HepG2 (cell line): ENCODE measurements around the gene LLGL1. TPM values are rescaled to one million over a fixed set of nuclear protein-coding genes. Genes with fewer than 3 reads are reported as not detected.

ENCODE experiments used
- ATAC-seq: fragments of 200-7000 bp; cut with Tn5 transposase; 3 replicates; pipeline ENCODE4 v1.9.1; 2020; ENCODE audit warnings: mild to moderate bottlenecking, moderate library complexity
- BruUV-seq: library from RNA; stranded (reverse); fragments of 400-500 nt; replicated peaks from 2 replicates; lab custom pipeline; 2021; lab: Mats Ljungman, UMichigan
- CTCF ChIA-PET: fragments of 300-600 bp; formaldehyde crosslinking; extraction: SDS; loops from one replicate; lab custom pipeline; 2021; ENCODE audit warnings: low total read pairs, inconsistent platforms, low intra/inter-chr PET ratio; lab: Yijun Ruan, JAX
- POLR2A ChIA-PET: fragments of 350-600 bp; sonication (Branson Sonifier 250); formaldehyde crosslinking; loops from one replicate; lab custom pipeline; 2020; ENCODE audit warnings: antibody characterized with exemption, inconsistent platforms; lab: Yijun Ruan, JAX
- DNase-seq: peaks from one replicate; pipeline ENCODE4 v3.0.0-alpha.2; 2015; ENCODE audit warnings: low spot score
- FAIRE-seq: peaks from 3 replicates; lab custom pipeline; 2011; peaks lifted over from hg19 to GRCh38; lab: Jason Lieb, UNC
- H2AFZ ChIP-seq: one replicate; pipeline ENCODE4 v1.6.1; 2011; ENCODE audit warnings: low read length, inconsistent platforms
- H3K27ac ChIP-seq: fragments of 300-600 bp; 3 replicates; pipeline ENCODE4 v1.8.0; 2011; ENCODE audit warnings: mixed run types, mild to moderate bottlenecking, mixed read lengths, low read length, inconsistent platforms; ENCODE audit not compliant: insufficient read depth; ENCODE audit errors: extremely low read length
- H3K27me3 ChIP-seq, 2 experiments: fragments of 200-600 bp in 1 of 2; 2 replicates in 1 of 2; 3 replicates in 1 of 2; pipeline versions ENCODE4 v1.6.0 to v1.8.0; 2011; ENCODE audit warnings: low read length in 2 of 2, mild to moderate bottlenecking in 2 of 2, moderate library complexity in 2 of 2, inconsistent platforms in 1 of 2; ENCODE audit not compliant: insufficient read depth in 2 of 2, control insufficient read depth in 1 of 2
- H3K36me3 ChIP-seq, 2 experiments: fragments of 200-600 bp in 1 of 2; replicated peaks in 1 of 2; 2 replicates in 1 of 2; 3 replicates in 1 of 2; pipeline versions ENCODE4 v1.5.1 to v1.8.0; 2011; ENCODE audit warnings: low read length in 2 of 2, inconsistent platforms in 1 of 2; ENCODE audit not compliant: insufficient read depth in 2 of 2, control insufficient read depth in 1 of 2
- H3K4me1 ChIP-seq: 2 replicates; pipeline ENCODE4 v1.5.1; 2012; ENCODE audit warnings: low read length, inconsistent platforms; ENCODE audit not compliant: insufficient read depth
- H3K4me2 ChIP-seq: 2 replicates; pipeline ENCODE4 v1.6.0; 2011; ENCODE audit warnings: low read depth, low read length, inconsistent platforms
- H3K4me3 ChIP-seq, 3 experiments: fragments of 200-600 bp in 1 of 3; sonication (generic), shearing (Covaris generic) in 1 of 3; replicated peaks in 1 of 3; 2 replicates each; pipeline ENCODE4 v1.5.1; 2011 to 2016; ENCODE audit warnings: low read length in 3 of 3, inconsistent platforms in 2 of 3, low read depth in 2 of 3, mild to moderate bottlenecking in 2 of 3, control low read depth in 1 of 3, mixed read lengths in 1 of 3; ENCODE audit not compliant: insufficient read depth in 1 of 3
- H3K79me2 ChIP-seq: one replicate; pipeline ENCODE4 v1.6.1; 2011; ENCODE audit warnings: low read length, inconsistent platforms; ENCODE audit not compliant: insufficient read depth
- H3K9ac ChIP-seq: 2 replicates; pipeline ENCODE4 v1.6.0; 2011; ENCODE audit warnings: mild to moderate bottlenecking, low read depth, low read length, inconsistent platforms; ENCODE audit not compliant: insufficient read depth
- H3K9me3 ChIP-seq: 2 replicates; pipeline ENCODE4 v1.5.1; 2012; ENCODE audit warnings: mild to moderate bottlenecking, low read length
- H4K20me1 ChIP-seq: 2 replicates; pipeline ENCODE4 v1.6.0; 2011; ENCODE audit warnings: inconsistent platforms, mild to moderate bottlenecking, low read length, moderate library complexity; ENCODE audit not compliant: insufficient read depth
- ATF1 ChIP-seq: IDR thresholded peaks from 2 replicates; pipeline ENCODE4 v1.6.1; 2016; ENCODE audit warnings: mild to moderate bottlenecking, control low read depth
- CBX5 ChIP-seq: sonication (generic); formaldehyde crosslinking; IDR thresholded peaks from 2 replicates; pipeline ENCODE4 v1.4.0; 2020; ENCODE audit warnings: missing genetic modification reagents, borderline replicate concordance
- KLF6 ChIP-seq: IDR thresholded peaks from 2 replicates; pipeline ENCODE4 v1.8.0; 2016; ENCODE audit warnings: missing biosample characterization, missing genetic modification reagents
- NFKB2 ChIP-seq: sonication (generic); formaldehyde crosslinking; IDR thresholded peaks from 2 replicates; pipeline ENCODE4 v1.4.0; 2020; ENCODE audit warnings: missing genetic modification reagents, borderline replicate concordance
- PAF1 ChIP-seq: IDR thresholded peaks from 2 replicates; pipeline ENCODE4 v1.6.1; 2016; ENCODE audit warnings: missing genetic modification reagents, missing compliant biosample characterization
- SMYD3 ChIP-seq: sonication (generic); formaldehyde crosslinking; IDR thresholded peaks from 2 replicates; pipeline ENCODE4 v1.8.1; 2023; ENCODE audit warnings: mild to moderate bottlenecking, missing genetic modification reagents
- SNAPC2 ChIP-seq: sonication (generic); formaldehyde crosslinking; IDR thresholded peaks from 2 replicates; pipeline ENCODE4 v1.8.1; 2022; ENCODE audit warnings: mild to moderate bottlenecking, missing genetic modification reagents
- YEATS4 ChIP-seq: sonication (generic); formaldehyde crosslinking; IDR thresholded peaks from 2 replicates; pipeline ENCODE4 v1.4.0; 2020; ENCODE audit warnings: missing genetic modification reagents, borderline replicate concordance
- ZNF17 ChIP-seq: sonication (generic); formaldehyde crosslinking; IDR thresholded peaks from 2 replicates; pipeline ENCODE4 v1.5.0; 2020; ENCODE audit warnings: mild to moderate bottlenecking, missing genetic modification reagents
- ZNF354B ChIP-seq: sonication (generic); formaldehyde crosslinking; IDR thresholded peaks from 2 replicates; pipeline ENCODE4 v1.8.0; 2022; ENCODE audit warnings: mild to moderate bottlenecking, missing genetic modification reagents
- WGBS: methylation state at CpG from one replicate; pipeline ENCODE4 v1.1.6; 2017; ENCODE audit warnings: low lambda C conversion rate; 5-methylcytosine and 5-hydroxymethylcytosine counted together
- in situ Hi-C: cut with HindIII; loops from 2 replicates; pipeline ENCODE4 v1.10.0; 2017; ENCODE audit warnings: low pct_unique_long_range_greater_than_20kb; ENCODE audit not compliant: extremely low pct_ligation_motif_present
- intact Hi-C: fragments of 100-400 bp; cut with micrococcal nuclease; formaldehyde crosslinking; loops from one replicate; pipeline ENCODE4 v1.10.0; 2022; ENCODE audit not compliant: unreplicated experiment
- polyA plus RNA-seq, 8 experiments: library from polyadenylated mRNA; depleted of rRNA in 3 of 8; stranded (reverse) in 7 of 8; unstranded in 1 of 8; fragments of >200 nt; fragmentation: Illumina TruSeq in 4 of 8; extraction: Trizol in 4 of 8; gene quantifications; 2 replicates each; pipeline versions ENCODE4 v1.2.1 to v1.2.3, GENCODE V29; 2011 to 2016; ENCODE audit warnings: low read depth in 4 of 8, missing spikeins in 1 of 8, mixed read lengths in 1 of 8; ENCODE audit not compliant: insufficient read depth in 1 of 8
- total RNA-seq, 5 experiments: library from RNA; depleted of rRNA; stranded (reverse); fragments of >200 nt; fragmentation: Illumina TruSeq; extraction: Trizol; gene quantifications; 2 replicates each; pipeline ENCODE4 v1.2.3, GENCODE V29; 2016; ENCODE audit warnings: low read depth in 1 of 5
- TF ChIP-seq, protein P1 (sequence below): sonication (generic); formaldehyde crosslinking; IDR thresholded peaks from 2 replicates; pipeline ENCODE4 v1.4.0; 2020; ENCODE audit warnings: mild to moderate bottlenecking, missing genetic modification reagents, borderline replicate concordance
- TF ChIP-seq, protein P2 (sequence below): sonication (generic); formaldehyde crosslinking; IDR thresholded peaks from 2 replicates; pipeline ENCODE4 v1.5.0; 2020; ENCODE audit warnings: mild to moderate bottlenecking, missing genetic modification reagents
- TF ChIP-seq, protein P3 (sequence below): sonication (generic); formaldehyde crosslinking; IDR thresholded peaks from 2 replicates; pipeline ENCODE4 v1.9.0; 2022; ENCODE audit warnings: low read depth, missing genetic modification reagents
- TF ChIP-seq, protein P4 (sequence below): sonication (generic); formaldehyde crosslinking; conservative IDR thresholded peaks from 2 replicates; pipeline ENCODE4 v1.4.0; 2020; ENCODE audit warnings: missing genetic modification reagents

LLGL1 gene
- total and polyA plus RNA-seq, 2 of the 13 experiments (the other 11 are each of a cell fraction or from before 2014, with no cell fraction given) = 15.0 to 15.3 TPM

DNA sequence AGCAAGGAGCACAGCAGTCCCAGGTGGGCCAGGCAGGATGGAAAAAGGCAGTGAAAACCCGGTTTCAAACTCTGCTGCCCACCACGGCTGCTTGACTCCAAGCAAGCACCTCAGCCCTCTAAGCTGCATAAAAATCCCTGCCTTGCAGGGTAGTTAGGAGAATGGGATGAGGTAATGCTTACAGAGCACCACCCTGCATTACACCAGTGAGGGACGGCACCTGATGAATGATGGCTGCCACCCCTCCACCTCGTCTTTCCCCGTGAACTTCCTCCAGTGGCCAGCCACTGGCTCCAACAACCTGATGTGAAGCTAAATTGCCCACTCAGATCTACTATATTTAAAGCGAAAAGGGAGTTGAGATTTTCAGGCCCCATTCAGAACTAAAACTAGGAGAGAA lies 56.4 kb downstream of the LLGL1 start:
- no peak for DNase-seq
- intact Hi-C loops = no loop called here
- 92% methylated on average over 6 of the region's 6 CpGs for WGBS
- no peaks in the 10 kb centered on the region for H4K20me1 ChIP-seq
- H3K36me3 ChIP-seq = peaks cover 40 to 75% of the 10 kb centered on the region in 2 experiments
- H3K27me3 ChIP-seq = no peaks in the 10 kb centered on the region
- in situ Hi-C loops = no loop called here
- no peak overlapping the region for H3K4me2 ChIP-seq
- no peaks in the 10 kb centered on the region for H3K79me2 ChIP-seq
- H2AFZ ChIP-seq = no peak overlapping the region
- H3K9ac ChIP-seq = no peak overlapping the region
- FAIRE-seq = no peak
- ChIA-PET CTCF (no interaction called here), POLR2A (no interaction called here)
- no peaks in the 10 kb centered on the region for H3K4me1 ChIP-seq
- H3K4me3 ChIP-seq = no peak overlapping the region
- H3K9me3 ChIP-seq = no peaks in the 10 kb centered on the region
- no peak overlapping the region for H3K27ac ChIP-seq
- no TSS peak for BruUV-seq
- no peak for ATAC-seq
- no peak for TF ChIP-seq NFKB2 (CRISPR knock-in tag)
- TF ChIP-seq, protein P1, sequence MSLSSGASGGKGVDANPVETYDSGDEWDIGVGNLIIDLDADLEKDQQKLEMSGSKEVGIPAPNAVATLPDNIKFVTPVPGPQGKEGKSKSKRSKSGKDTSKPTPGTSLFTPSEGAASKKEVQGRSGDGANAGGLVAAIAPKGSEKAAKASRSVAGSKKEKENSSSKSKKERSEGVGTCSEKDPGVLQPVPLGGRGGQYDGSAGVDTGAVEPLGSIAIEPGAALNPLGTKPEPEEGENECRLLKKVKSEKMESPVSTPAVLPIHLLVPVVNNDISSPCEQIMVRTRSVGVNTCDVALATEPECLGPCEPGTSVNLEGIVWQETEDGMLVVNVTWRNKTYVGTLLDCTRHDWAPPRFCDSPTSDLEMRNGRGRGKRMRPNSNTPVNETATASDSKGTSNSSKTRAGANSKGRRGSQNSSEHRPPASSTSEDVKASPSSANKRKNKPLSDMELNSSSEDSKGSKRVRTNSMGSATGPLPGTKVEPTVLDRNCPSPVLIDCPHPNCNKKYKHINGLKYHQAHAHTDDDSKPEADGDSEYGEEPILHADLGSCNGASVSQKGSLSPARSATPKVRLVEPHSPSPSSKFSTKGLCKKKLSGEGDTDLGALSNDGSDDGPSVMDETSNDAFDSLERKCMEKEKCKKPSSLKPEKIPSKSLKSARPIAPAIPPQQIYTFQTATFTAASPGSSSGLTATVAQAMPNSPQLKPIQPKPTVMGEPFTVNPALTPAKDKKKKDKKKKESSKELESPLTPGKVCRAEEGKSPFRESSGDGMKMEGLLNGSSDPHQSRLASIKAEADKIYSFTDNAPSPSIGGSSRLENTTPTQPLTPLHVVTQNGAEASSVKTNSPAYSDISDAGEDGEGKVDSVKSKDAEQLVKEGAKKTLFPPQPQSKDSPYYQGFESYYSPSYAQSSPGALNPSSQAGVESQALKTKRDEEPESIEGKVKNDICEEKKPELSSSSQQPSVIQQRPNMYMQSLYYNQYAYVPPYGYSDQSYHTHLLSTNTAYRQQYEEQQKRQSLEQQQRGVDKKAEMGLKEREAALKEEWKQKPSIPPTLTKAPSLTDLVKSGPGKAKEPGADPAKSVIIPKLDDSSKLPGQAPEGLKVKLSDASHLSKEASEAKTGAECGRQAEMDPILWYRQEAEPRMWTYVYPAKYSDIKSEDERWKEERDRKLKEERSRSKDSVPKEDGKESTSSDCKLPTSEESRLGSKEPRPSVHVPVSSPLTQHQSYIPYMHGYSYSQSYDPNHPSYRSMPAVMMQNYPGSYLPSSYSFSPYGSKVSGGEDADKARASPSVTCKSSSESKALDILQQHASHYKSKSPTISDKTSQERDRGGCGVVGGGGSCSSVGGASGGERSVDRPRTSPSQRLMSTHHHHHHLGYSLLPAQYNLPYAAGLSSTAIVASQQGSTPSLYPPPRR (CRISPR knock-in tag) = no peak
- no peak for TF ChIP-seq PAF1
- TF ChIP-seq KLF6 (CRISPR knock-in tag) = no peak
- TF ChIP-seq ZNF354B (CRISPR knock-in tag) = no peak
- TF ChIP-seq, protein P2, sequence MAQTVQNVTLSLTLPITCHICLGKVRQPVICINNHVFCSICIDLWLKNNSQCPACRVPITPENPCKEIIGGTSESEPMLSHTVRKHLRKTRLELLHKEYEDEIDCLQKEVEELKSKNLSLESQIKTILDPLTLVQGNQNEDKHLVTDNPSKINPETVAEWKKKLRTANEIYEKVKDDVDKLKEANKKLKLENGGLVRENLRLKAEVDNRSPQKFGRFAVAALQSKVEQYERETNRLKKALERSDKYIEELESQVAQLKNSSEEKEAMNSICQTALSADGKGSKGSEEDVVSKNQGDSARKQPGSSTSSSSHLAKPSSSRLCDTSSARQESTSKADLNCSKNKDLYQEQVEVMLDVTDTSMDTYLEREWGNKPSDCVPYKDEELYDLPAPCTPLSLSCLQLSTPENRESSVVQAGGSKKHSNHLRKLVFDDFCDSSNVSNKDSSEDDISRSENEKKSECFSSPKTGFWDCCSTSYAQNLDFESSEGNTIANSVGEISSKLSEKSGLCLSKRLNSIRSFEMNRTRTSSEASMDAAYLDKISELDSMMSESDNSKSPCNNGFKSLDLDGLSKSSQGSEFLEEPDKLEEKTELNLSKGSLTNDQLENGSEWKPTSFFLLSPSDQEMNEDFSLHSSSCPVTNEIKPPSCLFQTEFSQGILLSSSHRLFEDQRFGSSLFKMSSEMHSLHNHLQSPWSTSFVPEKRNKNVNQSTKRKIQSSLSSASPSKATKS (CRISPR knock-in tag) = no peak
- TF ChIP-seq SMYD3 (CRISPR knock-in tag) = no peak
- TF ChIP-seq ZNF17 (CRISPR knock-in tag) = no peak
- TF ChIP-seq, protein P3, sequence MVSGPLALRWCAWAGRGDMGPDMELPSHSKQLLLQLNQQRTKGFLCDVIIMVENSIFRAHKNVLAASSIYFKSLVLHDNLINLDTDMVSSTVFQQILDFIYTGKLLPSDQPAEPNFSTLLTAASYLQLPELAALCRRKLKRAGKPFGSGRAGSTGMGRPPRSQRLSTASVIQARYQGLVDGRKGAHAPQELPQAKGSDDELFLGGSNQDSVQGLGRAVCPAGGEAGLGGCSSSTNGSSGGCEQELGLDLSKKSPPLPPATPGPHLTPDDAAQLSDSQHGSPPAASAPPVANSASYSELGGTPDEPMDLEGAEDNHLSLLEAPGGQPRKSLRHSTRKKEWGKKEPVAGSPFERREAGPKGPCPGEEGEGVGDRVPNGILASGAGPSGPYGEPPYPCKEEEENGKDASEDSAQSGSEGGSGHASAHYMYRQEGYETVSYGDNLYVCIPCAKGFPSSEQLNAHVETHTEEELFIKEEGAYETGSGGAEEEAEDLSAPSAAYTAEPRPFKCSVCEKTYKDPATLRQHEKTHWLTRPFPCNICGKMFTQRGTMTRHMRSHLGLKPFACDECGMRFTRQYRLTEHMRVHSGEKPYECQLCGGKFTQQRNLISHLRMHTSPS = no peak
- TF ChIP-seq, protein P4, sequence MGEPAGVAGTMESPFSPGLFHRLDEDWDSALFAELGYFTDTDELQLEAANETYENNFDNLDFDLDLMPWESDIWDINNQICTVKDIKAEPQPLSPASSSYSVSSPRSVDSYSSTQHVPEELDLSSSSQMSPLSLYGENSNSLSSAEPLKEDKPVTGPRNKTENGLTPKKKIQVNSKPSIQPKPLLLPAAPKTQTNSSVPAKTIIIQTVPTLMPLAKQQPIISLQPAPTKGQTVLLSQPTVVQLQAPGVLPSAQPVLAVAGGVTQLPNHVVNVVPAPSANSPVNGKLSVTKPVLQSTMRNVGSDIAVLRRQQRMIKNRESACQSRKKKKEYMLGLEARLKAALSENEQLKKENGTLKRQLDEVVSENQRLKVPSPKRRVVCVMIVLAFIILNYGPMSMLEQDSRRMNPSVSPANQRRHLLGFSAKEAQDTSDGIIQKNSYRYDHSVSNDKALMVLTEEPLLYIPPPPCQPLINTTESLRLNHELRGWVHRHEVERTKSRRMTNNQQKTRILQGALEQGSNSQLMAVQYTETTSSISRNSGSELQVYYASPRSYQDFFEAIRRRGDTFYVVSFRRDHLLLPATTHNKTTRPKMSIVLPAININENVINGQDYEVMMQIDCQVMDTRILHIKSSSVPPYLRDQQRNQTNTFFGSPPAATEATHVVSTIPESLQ (CRISPR knock-in tag) = no peak
- TF ChIP-seq YEATS4 = no peak
- TF ChIP-seq SNAPC2 (CRISPR knock-in tag) = no peak
- TF ChIP-seq CBX5 (CRISPR knock-in tag) = no peak
- no peak for TF ChIP-seq ATF1 (CRISPR knock-in tag)
